Gastroesophageal sphincter (tissue), 3 donors: ENCODE results near the gene RAPGEF2.

Source experiments
- CTCF ChIP-seq, 4 experiments: fragments of 200-600 bp in 2 of 4; fragments of 450-650 bp in 2 of 4; sonication (generic) in 1 of 4; IDR thresholded peaks; one replicate each; pipeline ENCODE4 v1.5.1; 2017 to 2019; ENCODE audit warnings: antibody characterized with exemption in 4 of 4, mild to moderate bottlenecking in 2 of 4, moderate library complexity in 2 of 4
- POLR2A ChIP-seq, 2 donors: fragments of 450-650 bp; IDR thresholded peaks; one replicate each; pipeline ENCODE4 v1.6.1; 2017; ENCODE audit warnings: antibody characterized with exemption in 2 of 2, mild to moderate bottlenecking in 2 of 2, moderate library complexity in 1 of 2
- POLR2AphosphoS5 ChIP-seq: sonication (generic); formaldehyde crosslinking; IDR thresholded peaks from one replicate; pipeline ENCODE4 v1.6.1; 2017; ENCODE audit warnings: antibody characterized with exemption

GRCh38 chr4:159386620-159387019 is 283.7 kb downstream of the RAPGEF2 start:
- no peak for TF ChIP-seq CTCF (IDR thresholded peaks at IDR 0.05)
- no peak for TF ChIP-seq POLR2A (IDR thresholded peaks at IDR 0.05)
- TF ChIP-seq POLR2AphosphoS5, result no peak
